GM21786 (cell line): Measurements from ENCODE around the gene SDF2.

Experiments used
- ATAC-seq: cut with Tn5 transposase; IDR thresholded peaks from one replicate; pipeline ENCODE4 v1.9.1; 2021; ENCODE audit not compliant: unreplicated experiment

The SDF2 gene, protein sequence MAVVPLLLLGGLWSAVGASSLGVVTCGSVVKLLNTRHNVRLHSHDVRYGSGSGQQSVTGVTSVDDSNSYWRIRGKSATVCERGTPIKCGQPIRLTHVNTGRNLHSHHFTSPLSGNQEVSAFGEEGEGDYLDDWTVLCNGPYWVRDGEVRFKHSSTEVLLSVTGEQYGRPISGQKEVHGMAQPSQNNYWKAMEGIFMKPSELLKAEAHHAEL

DNA sequence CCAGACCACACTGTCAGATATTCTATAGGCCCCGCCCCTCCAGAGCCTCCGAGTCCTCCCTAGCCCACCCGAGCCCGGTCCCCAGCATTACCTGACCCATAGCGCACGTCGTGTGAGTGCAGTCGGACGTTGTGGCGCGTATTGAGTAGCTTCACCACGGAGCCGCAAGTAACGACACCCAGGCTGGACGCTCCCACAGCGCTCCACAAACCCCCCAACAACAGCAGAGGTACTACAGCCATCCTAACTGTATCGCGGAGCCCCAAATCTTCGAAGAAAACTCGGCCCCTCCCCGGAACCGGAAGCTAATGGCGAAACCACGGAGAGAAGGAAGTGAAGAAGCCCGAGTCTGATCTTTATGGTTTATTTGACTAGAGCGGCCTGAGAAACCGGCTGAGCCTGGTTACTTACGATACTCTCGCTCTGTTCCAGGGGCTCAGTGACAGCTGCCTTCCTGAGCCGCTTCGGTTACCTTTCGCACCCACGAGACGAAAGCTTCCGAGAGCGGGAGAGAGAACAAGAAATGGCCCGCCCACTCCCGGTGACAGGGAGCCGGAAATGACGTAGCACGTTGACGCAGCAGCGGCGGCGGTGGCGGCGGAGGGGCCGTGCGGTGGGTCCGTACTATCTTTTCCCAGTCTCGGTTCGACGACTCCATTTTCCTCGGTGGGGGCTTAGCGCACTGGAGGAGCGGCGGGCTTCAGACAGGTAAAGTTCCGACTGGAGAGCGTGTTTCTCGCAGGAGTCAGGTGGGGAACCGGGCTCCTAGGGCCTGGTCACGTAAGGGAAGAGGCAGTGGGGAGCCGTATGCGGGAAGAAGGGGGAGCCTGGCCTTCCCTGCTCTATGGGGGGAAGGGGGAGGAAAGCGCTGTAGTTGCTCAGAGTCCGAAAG, at the start of gene SDF2, which contains the start of gene SUPT6H:
Gene SDF2 (minus strand): TSS at position 272 of the 892 bp plus-strand sequence. CDS start 30 bp downstream, at position 242.
Gene SUPT6H (plus strand): TSS at position 571 of the 892 bp plus-strand sequence. CDS start 11,197 bp downstream, outside the sequence.
- peak; percentile 81 for ATAC-seq

GRCh38 chr17:28710861-28711722, 49.4 kb upstream of the SDF2 start:
- peak; percentile 88 for ATAC-seq

DNA sequence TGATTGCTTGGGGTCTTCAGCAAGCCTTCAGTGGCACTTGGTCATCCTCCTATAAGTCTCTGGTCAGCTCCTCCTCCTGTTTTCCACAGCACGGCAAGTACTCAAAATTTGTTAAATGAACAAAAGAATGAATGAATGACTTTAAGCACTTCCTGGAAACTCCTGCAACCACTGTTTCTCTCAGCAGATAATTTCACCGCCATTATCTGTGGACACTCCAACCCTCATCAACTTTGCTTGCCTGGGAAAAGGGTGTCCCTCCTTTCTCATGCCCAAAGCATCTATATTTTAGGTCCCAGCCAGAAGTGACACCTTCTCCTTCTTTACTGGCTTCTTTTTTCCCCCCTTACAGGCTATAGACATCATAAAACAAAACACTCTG, 45.6 kb upstream of the SDF2 start:
- no peak for ATAC-seq

GRCh38 chr17:28706471-28707338, 45.0 kb upstream of the SDF2 start:
- ATAC-seq: no peak

- no peak for ATAC-seq
Measured at GRCh38 chr17:28705728-28706334, 44.1 kb upstream of the SDF2 start.

GRCh38 chr17:28705074-28705659, 43.5 kb upstream of the SDF2 start:
- no peak for ATAC-seq

DNA sequence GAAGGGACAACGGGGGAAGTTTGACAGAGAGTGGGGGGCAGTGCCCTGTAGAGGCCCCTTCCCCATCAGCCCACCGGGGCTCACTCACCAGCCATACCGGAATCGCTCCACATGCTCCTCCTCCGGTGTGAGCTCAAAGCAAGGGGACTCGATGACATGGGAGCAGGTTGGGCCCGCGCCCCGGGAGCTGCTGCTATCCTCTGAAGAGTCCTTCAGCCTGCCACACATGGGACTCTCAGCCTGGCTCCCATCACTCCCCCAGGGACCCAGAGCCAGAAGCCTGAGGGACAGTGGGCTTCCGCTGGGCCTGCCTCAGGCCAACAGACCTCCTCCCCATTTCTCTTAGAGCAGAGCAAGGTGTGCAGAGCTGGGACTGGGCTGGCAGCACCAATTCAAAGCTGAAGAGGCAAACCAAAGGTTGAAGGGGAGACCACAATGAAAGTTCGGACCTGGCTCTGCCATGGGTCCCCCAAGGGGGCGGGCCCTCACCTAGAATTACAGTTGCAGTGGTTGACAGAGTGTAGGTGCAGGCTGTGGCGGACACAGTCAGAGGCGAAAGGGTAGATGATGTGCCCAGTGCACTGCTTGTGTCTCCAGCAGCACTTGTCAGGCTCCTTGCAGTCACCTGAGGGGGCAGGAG, 42.6 kb upstream of the SDF2 start:
- ATAC-seq: no peak

DNA sequence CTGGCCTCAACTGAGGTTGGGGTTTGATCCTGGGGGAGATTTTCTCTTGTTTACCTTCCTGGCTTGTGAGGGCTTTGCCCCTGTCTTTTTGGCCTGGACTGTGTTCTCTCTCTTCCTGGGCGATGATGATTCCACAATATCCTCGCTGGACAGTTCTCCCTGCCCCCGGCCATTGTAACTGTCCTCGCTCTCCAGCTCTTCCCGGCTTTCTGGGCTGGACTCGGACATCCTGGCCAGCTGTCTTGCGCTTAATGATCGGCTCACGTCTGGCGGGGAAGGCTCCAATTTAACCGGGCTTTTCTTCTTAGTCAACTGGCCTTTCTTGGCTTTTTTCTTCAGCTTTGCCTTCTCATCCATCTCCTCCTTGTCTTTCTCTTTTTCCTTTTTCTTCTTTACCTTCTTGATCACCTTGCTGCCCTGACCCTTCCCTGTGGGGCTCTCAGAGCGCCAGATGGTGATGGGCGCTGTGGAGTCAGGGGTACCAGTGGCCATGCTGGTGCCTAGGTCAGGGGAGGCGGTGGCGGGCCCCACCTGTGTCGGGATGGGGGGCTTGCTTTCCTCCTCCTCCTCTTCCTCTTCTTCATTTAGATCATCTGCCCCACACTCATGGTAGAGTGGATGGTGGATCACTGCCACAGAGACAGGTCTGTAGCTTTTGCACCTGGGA, 42.0 kb upstream of the SDF2 start:
- ATAC-seq: no peak

DNA sequence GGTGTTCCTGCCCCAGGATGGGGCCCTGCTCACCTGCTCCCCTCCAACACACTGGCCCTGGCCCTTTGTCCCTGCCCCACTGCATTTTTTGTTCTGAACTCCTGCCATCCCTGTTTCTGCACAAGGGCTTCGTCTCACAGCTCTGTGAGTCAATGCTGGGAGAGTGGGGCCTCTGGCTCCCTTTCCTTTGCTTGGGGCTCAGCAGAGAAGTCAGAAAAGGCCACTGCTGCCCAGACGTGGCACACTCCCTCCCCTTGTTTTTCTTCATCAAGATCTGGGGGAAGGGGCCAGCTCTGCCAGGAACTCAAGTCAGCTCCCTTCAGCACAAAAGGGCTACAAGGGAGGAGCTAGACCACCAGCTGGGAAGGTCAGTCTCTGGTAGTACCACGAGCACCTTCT, 41.0 kb upstream of the SDF2 start:
- no peak for ATAC-seq

DNA sequence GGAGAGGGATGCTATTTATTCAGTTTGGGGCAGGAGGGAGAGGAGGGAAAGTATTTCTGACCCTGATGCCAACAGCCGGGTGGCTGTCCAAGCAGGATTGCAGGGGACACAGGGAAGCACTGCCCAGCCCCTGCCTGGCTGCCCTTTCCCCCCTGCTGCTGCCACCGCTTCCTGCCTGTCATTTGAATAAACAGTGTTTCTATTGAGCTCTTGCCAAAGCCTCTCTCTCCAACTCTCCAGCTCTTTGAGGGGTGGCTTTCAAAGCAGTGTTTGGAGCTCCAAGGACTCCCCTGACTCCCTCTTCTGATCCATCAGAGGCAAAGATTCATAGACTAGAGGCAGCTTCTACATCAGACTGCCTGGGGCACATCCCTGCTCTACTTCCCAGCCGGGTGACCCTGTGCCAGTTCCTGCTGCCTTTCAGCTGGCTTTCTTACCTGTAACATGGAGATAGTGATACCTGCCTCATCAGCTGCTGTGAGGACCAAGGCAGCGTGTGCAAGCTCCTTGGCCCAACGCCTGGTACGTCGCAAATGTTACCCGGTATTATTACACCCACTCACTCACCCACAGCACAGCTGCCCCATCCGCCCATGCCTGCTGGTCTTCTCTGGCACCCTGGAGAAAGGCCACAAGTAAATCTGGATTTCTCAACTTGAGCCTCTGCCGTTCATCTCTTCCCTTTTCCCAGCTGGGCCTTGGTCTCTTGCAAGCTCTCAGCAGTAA, 40.5 kb upstream of the SDF2 start:
- ATAC-seq: no peak

DNA sequence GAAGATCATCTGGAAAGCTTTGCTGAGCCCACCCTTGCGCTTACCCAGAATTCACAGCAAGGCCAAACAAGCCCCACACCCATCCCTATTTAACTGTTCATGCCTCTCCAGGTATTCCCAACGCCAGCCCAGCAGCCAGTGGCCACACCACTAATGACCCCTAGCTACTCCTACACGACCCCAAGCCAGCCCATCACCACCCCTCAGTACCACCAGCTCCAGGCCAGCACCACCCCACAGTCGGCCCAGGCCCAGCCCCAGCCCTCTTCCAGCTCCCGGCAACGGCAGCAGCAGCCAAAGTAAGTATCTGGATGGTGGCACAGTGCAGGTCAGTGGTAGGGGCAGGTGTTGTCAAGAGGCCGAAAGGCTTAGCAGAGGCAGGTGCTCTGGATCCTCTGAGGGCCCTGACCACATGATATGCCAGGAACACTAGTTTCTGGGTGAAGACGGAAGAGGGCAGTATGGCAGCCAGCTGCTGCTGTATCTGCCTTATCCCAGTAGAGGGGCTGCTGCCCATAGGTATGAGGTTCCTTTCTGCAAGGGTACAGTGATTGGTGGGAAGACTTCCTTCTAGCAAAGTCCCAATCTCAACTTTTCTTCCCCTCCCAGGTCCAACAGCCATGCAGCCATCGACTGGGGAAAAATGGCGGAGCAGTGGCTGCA, 39.3 kb upstream of the SDF2 start:
- ATAC-seq: no peak

DNA sequence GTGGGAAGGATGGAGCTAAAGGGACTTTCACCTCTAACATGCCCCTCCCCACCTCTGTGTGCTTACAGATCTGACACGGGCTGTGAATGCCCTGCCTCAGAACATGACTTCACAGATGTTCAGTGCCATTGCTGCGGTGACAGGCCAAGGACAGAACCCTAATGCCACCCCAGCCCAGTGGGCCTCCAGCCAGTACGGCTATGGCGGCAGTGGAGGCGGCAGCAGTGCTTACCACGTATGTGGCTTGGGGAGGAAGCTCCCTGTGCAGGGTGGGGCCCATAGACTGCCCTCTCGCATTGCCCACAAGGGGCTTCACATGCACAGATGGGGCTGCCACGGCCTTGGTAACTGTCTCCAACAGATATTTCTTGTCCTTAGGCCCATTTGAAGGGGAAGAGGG, 38.6 kb upstream of the SDF2 start:
- no peak for ATAC-seq

DNA sequence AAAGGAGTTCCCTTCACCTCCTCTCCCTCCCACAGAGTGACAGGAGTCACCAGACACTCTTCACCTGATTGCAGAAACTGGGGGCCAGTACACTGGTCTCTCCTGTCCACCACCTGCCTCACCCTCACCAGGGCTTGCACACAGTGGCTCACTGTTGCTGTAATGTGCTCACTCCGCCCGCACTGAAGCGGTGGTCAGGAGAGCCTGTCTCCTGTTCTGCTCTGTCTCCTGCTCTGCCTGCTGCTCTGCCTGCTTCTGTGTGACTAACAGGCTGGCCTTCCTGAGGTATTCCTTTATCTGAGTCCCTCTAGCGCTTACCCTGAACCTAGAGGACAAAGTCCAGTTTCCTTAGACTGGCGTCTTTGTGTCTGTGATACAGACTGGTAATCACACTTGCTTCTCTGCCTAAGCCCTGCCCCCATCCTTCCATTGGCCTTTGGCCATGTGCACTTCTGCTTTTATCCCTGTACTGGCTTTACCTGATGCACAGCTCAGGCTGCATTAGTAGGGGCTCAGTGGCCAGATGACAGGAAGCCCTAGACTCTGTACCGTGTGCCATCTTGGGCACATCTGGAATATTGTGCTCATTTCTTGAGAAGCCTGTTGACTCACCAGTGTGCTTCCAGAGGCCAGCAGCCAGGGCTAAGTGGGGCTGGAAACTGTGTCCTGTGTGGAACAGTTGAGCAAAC, 36.7 kb upstream of the SDF2 start:
- no peak for ATAC-seq

GRCh38 chr17:28693869-28694268, 32.2 kb upstream of the SDF2 start:
- ATAC-seq: no peak

DNA sequence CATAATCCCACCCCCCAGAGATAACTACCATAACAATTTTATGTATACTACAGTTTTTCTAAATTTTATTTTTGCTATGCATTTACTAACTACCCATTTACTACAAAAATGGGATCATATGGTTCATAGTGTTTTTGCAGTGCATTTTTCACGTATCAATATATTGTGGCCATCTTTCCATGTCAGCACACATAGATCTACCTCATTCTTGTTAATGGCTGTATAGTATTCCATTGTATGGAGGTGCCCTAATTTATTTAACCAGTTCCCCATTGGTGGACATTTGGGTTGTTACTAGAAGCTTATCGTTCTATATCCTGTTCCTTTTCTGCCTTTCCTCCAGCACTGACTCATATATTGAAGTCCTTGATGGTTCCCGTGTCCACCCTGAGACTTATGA, 27.3 kb upstream of the SDF2 start:
- no peak for ATAC-seq

- ATAC-seq: no peak
Measured at GRCh38 chr17:28688481-28688880, 26.8 kb upstream of the SDF2 start.

DNA sequence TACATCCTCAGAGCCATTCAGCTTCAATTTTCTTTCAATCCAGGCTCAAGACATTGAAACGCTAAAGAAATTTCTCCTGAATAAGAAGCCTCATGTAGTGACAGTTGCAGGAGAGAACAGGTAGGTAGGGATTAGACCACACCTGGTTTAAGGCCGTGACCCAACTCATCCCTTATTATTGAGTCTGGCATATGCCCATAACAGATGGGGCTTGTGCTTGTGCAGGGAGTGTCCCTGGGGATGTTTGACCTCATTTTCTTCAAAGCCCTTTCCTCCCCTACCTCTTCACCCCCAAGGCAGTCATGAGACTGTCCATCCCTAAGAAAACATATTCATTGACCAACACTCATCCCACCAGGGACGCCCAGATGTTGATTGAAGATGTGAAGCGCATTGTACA, 24.6 kb upstream of the SDF2 start:
- no peak for ATAC-seq
